Measurements from ENCODE around the gene MRPL36.

The MRPL36 gene

DNA sequence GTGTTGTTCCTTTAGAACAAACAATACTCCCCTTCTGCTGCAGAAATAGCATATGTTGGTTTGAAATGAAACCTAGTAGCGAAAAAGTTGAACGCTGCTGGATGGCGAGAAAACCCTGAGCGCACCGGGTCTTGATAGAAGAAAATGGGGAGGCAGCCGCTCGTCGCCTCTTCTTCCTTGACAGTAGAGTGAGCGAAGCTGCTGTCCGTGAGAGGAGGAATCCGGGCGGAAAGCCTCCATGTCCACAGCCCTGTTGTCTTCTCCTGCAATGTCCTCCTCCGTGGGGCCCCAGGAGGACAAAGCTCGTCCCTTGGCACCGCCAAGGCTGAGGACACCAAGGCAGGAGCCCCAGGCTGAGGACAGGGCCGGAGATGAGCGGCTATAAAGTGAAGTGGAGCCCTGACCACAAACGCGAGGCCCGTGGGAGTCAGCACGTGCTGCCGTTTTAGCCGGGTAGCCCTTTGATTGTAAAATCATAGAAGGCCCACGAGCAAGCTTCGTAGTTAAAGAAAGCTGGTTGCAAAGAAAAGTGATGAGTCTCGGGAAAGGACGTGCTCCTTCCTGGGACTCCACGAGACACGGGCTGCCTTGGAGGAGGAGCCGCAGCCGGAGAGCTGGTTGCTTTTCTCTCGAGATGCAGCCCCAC lies 35.6 kb downstream of the MRPL36 start:
- no peak overlapping the region for H3K4me3 ChIP-seq (replicated peaks in 1 of 2; ENCODE audit: low read depth in 2 of 2, low read length in 2 of 2)
- TF ChIP-seq CTCF (IDR thresholded peaks at IDR 0.05; ENCODE audit: low read depth, low read length) = no peak
- DNase-seq (ENCODE audit: low read depth in 2 of 2) = no peak

DNA sequence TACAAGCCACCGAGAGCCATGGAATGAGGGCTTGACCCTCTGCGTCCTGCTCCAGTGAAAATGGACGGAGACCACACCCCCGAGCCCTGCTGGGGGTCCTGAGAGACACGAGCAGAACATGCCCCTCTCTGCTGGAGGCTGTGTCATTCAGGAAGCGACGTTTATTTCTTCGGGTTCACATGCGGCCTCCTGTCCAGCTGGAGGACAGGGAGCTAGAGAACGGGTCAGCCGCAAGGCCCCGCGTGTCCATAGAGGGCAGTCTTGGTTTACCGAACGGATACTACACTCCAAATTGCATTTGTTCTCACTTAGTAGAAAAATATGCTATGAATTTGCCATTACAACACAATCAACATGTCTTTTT lies 36.1 kb downstream of the MRPL36 start:
- peak; percentile 80 to 81 for DNase-seq (ENCODE audit: low read depth in 2 of 2)
- TF ChIP-seq CTCF (IDR thresholded peaks at IDR 0.05; ENCODE audit: low read depth, low read length) = peak; percentile 87

DNA sequence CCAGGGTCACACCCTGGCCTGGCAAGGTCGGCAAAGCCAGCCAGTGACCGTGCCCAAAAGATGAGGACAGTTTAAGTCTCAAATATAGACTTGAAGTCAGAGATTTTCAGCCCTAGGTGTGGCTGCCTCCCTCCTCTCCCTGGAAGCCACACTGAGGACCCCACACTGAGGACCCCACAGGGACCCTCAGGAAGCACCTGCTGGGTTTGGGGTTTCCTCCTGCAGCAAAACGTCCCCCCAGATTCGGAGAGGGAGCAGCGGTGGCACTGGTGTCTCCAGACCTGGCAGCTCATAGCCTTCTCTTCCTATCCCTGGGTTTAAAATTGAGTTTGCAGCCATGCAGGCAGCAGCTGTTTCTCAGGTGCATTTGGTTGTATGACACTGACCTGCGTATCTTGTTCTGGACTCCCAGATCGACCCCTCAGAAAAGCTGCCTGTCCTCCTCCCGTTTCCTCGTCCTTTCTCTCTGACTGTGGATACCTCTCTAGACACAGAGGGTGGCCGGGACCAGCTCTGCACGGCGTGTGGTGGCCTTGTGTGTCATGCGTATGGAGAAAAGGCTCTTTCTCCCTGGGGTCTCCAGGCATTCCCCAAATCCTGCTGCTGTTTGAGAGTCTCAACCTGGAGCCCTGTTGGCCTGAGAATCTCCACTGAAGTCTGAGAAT lies 36.6 kb downstream of the MRPL36 start:
- TF ChIP-seq CTCF (IDR thresholded peaks at IDR 0.05; ENCODE audit: low read depth, low read length) = no peak
- DNase-seq (ENCODE audit: low read depth in 2 of 2) = no peak
- H3K4me3 ChIP-seq (replicated peaks in 1 of 2; ENCODE audit: low read depth in 2 of 2, low read length in 2 of 2) = no peak overlapping the region

More for the DNA sequence above, 36.1 kb downstream of the MRPL36 start:
- no peak overlapping the region for H3K4me3 ChIP-seq (replicated peaks in 1 of 2; ENCODE audit: low read depth in 2 of 2, low read length in 2 of 2)

- no peak for TF ChIP-seq CTCF (IDR thresholded peaks at IDR 0.05; ENCODE audit: low read depth, low read length)
- DNase-seq (ENCODE audit: low read depth in 2 of 2) = no peak
- no peak overlapping the region for H3K4me3 ChIP-seq (replicated peaks in 1 of 2; ENCODE audit: low read depth in 2 of 2, low read length in 2 of 2)
Measured at GRCh38 chr5:1762121-1762882, 37.3 kb downstream of the MRPL36 start.

DNA sequence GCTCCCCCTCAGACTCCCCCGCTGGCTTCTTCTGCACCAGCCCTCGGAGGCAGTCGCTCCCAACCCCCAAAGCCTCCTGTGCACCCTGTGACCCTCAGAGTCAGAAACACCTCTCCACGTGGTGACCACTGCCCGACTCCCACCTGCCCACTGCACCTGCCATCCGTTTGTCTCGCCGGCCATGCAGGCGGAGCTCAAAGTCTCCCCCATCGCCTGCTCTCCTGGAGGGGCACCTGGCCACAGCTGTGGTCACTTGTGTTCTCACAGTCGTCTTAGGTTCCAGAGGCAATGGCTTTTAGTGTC lies 38.2 kb downstream of the MRPL36 start:
- TF ChIP-seq CTCF (IDR thresholded peaks at IDR 0.05; ENCODE audit: low read depth, low read length) = no peak
- DNase-seq (ENCODE audit: low read depth in 2 of 2) = no peak

GRCh38 chr5:1760656-1761452 lies 38.8 kb downstream of the MRPL36 start:
- no peak for DNase-seq (ENCODE audit: low read depth in 2 of 2)
- no peak for TF ChIP-seq CTCF (IDR thresholded peaks at IDR 0.05; ENCODE audit: low read depth, low read length)
- no peak overlapping the region for H3K4me3 ChIP-seq (replicated peaks in 1 of 2; ENCODE audit: low read depth in 2 of 2, low read length in 2 of 2)

More for the DNA sequence above, 38.2 kb downstream of the MRPL36 start:
- no peak overlapping the region for H3K4me3 ChIP-seq (replicated peaks in 1 of 2; ENCODE audit: low read depth in 2 of 2, low read length in 2 of 2)

Data from cardiac fibroblast (primary cell).